Gastroesophageal sphincter (tissue), 4 donors: Measurements from ENCODE around the gene KREMEN1. TPM values are rescaled to one million over a fixed set of nuclear protein-coding genes. Genes with fewer than 3 reads are reported as not detected.

ENCODE experiments used
- ATAC-seq: fragments of 150-250 bp; one replicate; pipeline ENCODE4 v1.9.1; 2016; ENCODE audit warnings: mild to moderate bottlenecking, moderate library complexity
- H3K27ac ChIP-seq, 4 donors: fragments of 200-600 bp; sonication (generic) in 3 of 4; 1 replicate in 3 of 4; 2 replicates in 1 of 4; pipeline ENCODE4 v1.5.1; 2016 to 2019
- H3K27me3 ChIP-seq: fragments of 200-600 bp; sonication (generic); one replicate; pipeline ENCODE4 v1.5.1; 2019
- H3K36me3 ChIP-seq, 2 donors: fragments of 200-600 bp; sonication (generic); one replicate each; pipeline ENCODE4 v1.5.1; 2019; ENCODE audit warnings: control low read depth in 1 of 2
- H3K4me1 ChIP-seq, 3 donors: fragments of 200-600 bp; sonication (generic); 1 replicate in 2 of 3; 2 replicates in 1 of 3; pipeline ENCODE4 v1.5.1; 2016 to 2019; ENCODE audit warnings: control low read depth in 2 of 3
- H3K4me3 ChIP-seq, 2 donors: fragments of 200-600 bp; sonication (generic); one replicate each; pipeline ENCODE4 v1.5.1; 2019; ENCODE audit warnings: mild to moderate bottlenecking in 1 of 2, moderate library complexity in 1 of 2
- H3K9me3 ChIP-seq, 3 donors: fragments of 200-600 bp; sonication (generic); one replicate each; pipeline ENCODE4 v1.5.1; 2017 to 2019; ENCODE audit warnings: control low read depth in 2 of 3
- CTCF ChIP-seq, 4 experiments: fragments of 200-600 bp in 2 of 4; fragments of 450-650 bp in 2 of 4; sonication (generic) in 1 of 4; IDR thresholded peaks; one replicate each; pipeline ENCODE4 v1.5.1; 2017 to 2019; ENCODE audit warnings: antibody characterized with exemption in 4 of 4, mild to moderate bottlenecking in 2 of 4, moderate library complexity in 2 of 4
- EP300 ChIP-seq: sonication (generic); formaldehyde crosslinking; IDR thresholded peaks from one replicate; pipeline ENCODE4 v1.6.1; 2017; ENCODE audit warnings: antibody characterized with exemption, mild to moderate bottlenecking
- POLR2A ChIP-seq, 2 donors: fragments of 450-650 bp; IDR thresholded peaks; one replicate each; pipeline ENCODE4 v1.6.1; 2017; ENCODE audit warnings: antibody characterized with exemption in 2 of 2, mild to moderate bottlenecking in 2 of 2, moderate library complexity in 1 of 2
- POLR2AphosphoS5 ChIP-seq: sonication (generic); formaldehyde crosslinking; IDR thresholded peaks from one replicate; pipeline ENCODE4 v1.6.1; 2017; ENCODE audit warnings: antibody characterized with exemption
- WGBS, 2 donors: methylation state at CpG; one replicate each; pipeline ENCODE4 v1.1.5; 2018; ENCODE audit warnings: low coverage in 1 of 2; 5-methylcytosine and 5-hydroxymethylcytosine counted together
- total RNA-seq, 4 donors: library from RNA; depleted of rRNA; stranded (reverse); fragments of >200 nt; gene quantifications; one replicate each; pipeline ENCODE4 v1.1.0, GENCODE V29; 2016

KREMEN1 gene
- 10 to 100 TPM in 2 of 4 donors, 1 to 10 TPM in 2; 7.5 to 17.4 (median 10.8) TPM for total RNA-seq

GRCh38 chr22:29072979-29073617 is at the start of gene KREMEN1:
Gene KREMEN1, plus strand, starts transcription at chr22:29073035. Its CDS starts 96 bp downstream, at chr22:29073131.
- peaks cover 0 to 35% (median 12%) of the 10 kb centered on the region in 3 donors for H3K4me1 ChIP-seq
- TF ChIP-seq CTCF (IDR thresholded peaks at IDR 0.05) (no peak), POLR2A (IDR thresholded peaks at IDR 0.05) (peak in 1 of 2 donors; percentile 15)
- peak within 1 kb of the TSS; percentile 79 to 84 for H3K4me3 ChIP-seq
- no CpG with 5 or more reads among the region's 76 CpGs for WGBS, 2 donors
- peak within 1 kb of the TSS; percentile 2 to 84 (median 68) for H3K27ac ChIP-seq
- peak; percentile 14 for ATAC-seq
- no peaks in the 10 kb centered on the region for H3K9me3 ChIP-seq
- no peaks in the 10 kb centered on the region for H3K36me3 ChIP-seq
- H3K27me3 ChIP-seq: peaks cover 2% of the 10 kb centered on the region

- no peak for ATAC-seq
- 69 to 72% methylated on average over 2 of the region's 3 CpGs for WGBS, 2 donors
- peaks cover 0 to 14% (median 0%) of the 10 kb centered on the region in 3 donors for H3K4me1 ChIP-seq
- no peaks in the 10 kb centered on the region for H3K36me3 ChIP-seq
- H3K27ac ChIP-seq: no peak overlapping the region
- no peak for TF ChIP-seq EP300
- no peak for TF ChIP-seq POLR2A (IDR thresholded peaks at IDR 0.05)
- no peak for TF ChIP-seq CTCF (IDR thresholded peaks at IDR 0.05)
- TF ChIP-seq POLR2AphosphoS5: no peak
- no peaks in the 10 kb centered on the region for H3K27me3 ChIP-seq
- H3K4me3 ChIP-seq: no peak overlapping the region
- H3K9me3 ChIP-seq: no peaks in the 10 kb centered on the region
These were observed 49.6 kb upstream of the KREMEN1 start for GRCh38 chr22:29023172-29023796.

GRCh38 chr22:29026579-29026978 is 46.3 kb upstream of the KREMEN1 start:
- Histone ChIP-seq H3K27me3 (no peaks in the 10 kb centered on the region), H3K4me1 (peaks cover 0 to 34% (median 10%) of the 10 kb centered on the region in 3 donors)
- no peak for TF ChIP-seq CTCF (IDR thresholded peaks at IDR 0.05)
- TF ChIP-seq POLR2AphosphoS5: no peak
- TF ChIP-seq EP300: no peak
- no peak for TF ChIP-seq POLR2A (IDR thresholded peaks at IDR 0.05)

GRCh38 chr22:29028468-29028867 is 44.4 kb upstream of the KREMEN1 start:
- peaks cover 4 to 50% (median 20%) of the 10 kb centered on the region in 3 donors for H3K4me1 ChIP-seq
- H3K9me3 ChIP-seq: no peaks in the 10 kb centered on the region
- no peak overlapping the region for H3K27ac ChIP-seq
- no peaks in the 10 kb centered on the region for H3K36me3 ChIP-seq
- 84 to 88% methylated on average over 3 to 4 of the region's 4 CpGs for WGBS, 2 donors
- H3K27me3 ChIP-seq: no peaks in the 10 kb centered on the region
- ATAC-seq: no peak
- no peak overlapping the region for H3K4me3 ChIP-seq
- no peak for TF ChIP-seq POLR2AphosphoS5
- TF ChIP-seq EP300: no peak
- TF ChIP-seq CTCF (IDR thresholded peaks at IDR 0.05): no peak
- no peak for TF ChIP-seq POLR2A (IDR thresholded peaks at IDR 0.05)

More at GRCh38 chr22:29026579-29026978, 46.3 kb upstream of the KREMEN1 start:
- Histone ChIP-seq H3K4me3 (no peak overlapping the region), H3K36me3 (no peaks in the 10 kb centered on the region), H3K9me3 (no peaks in the 10 kb centered on the region), H3K27ac (no peak overlapping the region)
- ATAC-seq: no peak
- 84 to 90% methylated on average over 2 to 3 of the region's 3 CpGs for WGBS, 2 donors
